Suprapubic skin (tissue), 4 donors: ENCODE results near the gene DDX1. TPM values are rescaled to one million over a fixed set of nuclear protein-coding genes. Genes with fewer than 3 reads are reported as not detected.

Experiments used
- DNase-seq, 2 donors: peaks; one replicate each; pipeline ENCODE4 v3.0.0-alpha.2; 2019; ENCODE audit warnings: low spot score in 2 of 2
- H3K27ac ChIP-seq: fragments of 200-600 bp; sonication (generic); one replicate; pipeline ENCODE4 v1.5.1; 2019
- H3K27me3 ChIP-seq: fragments of 200-600 bp; sonication (generic); one replicate; pipeline ENCODE4 v1.5.1; 2019
- H3K36me3 ChIP-seq: fragments of 200-600 bp; sonication (generic); one replicate; pipeline ENCODE4 v1.5.1; 2019
- H3K4me1 ChIP-seq: fragments of 200-600 bp; sonication (generic); one replicate; pipeline ENCODE4 v1.5.1; 2019
- H3K4me3 ChIP-seq: fragments of 200-600 bp; sonication (generic); one replicate; pipeline ENCODE4 v1.5.1; 2019; ENCODE audit warnings: mild to moderate bottlenecking
- H3K9me3 ChIP-seq: fragments of 200-600 bp; sonication (generic); one replicate; pipeline ENCODE4 v1.5.1; 2019
- CTCF ChIP-seq, 2 donors: fragments of 200-600 bp in 1 of 2; fragments of 450-650 bp in 1 of 2; sonication (generic) in 1 of 2; IDR thresholded peaks; one replicate each; pipeline ENCODE4 v1.5.1; 2016 to 2019; ENCODE audit warnings: antibody characterized with exemption in 2 of 2, mild to moderate bottlenecking in 1 of 2, moderate library complexity in 1 of 2
- EP300 ChIP-seq: sonication (generic); formaldehyde crosslinking; IDR thresholded peaks from one replicate; pipeline ENCODE4 v1.6.1; 2017; ENCODE audit warnings: antibody characterized with exemption
- POLR2A ChIP-seq, 2 donors: fragments of 450-650 bp; IDR thresholded peaks; one replicate each; pipeline ENCODE4 v1.6.1; 2017; ENCODE audit warnings: antibody characterized with exemption in 2 of 2, mild to moderate bottlenecking in 2 of 2, moderate library complexity in 2 of 2
- POLR2AphosphoS5 ChIP-seq, 3 donors: sonication (generic); formaldehyde crosslinking; IDR thresholded peaks; one replicate each; pipeline ENCODE4 v1.6.1; 2017; ENCODE audit warnings: antibody characterized with exemption in 3 of 3
- WGBS: methylation state at CpG from one replicate; pipeline ENCODE4 v1.1.5; 2018; 5-methylcytosine and 5-hydroxymethylcytosine counted together
- total RNA-seq, 4 donors: library from RNA; depleted of rRNA; stranded (reverse); fragments of >200 nt; gene quantifications; one replicate each; pipeline ENCODE4 v1.1.0, GENCODE V29; 2016

Gene DDX1
- total RNA-seq, 4 donors from 2014 or later, result 40.9 to 62.1 (median 51.8) TPM

GRCh38 chr2:15603948-15604347 lies 12.3 kb downstream of the DDX1 start:
- Histone ChIP-seq H3K27ac (no peak overlapping the region), H3K9me3 (no peaks in the 10 kb centered on the region), H3K36me3 (peaks cover 98% of the 10 kb centered on the region), H3K4me3 (no peak overlapping the region), H3K27me3 (no peaks in the 10 kb centered on the region), H3K4me1 (no peaks in the 10 kb centered on the region)
- DNase-seq, result no peak
- 94% methylated on average over 2 of the region's 2 CpGs for WGBS
- TF ChIP-seq POLR2AphosphoS5 (IDR thresholded peaks at IDR 0.05) (no peak), CTCF (IDR thresholded peaks at IDR 0.05) (no peak), EP300 (no peak), POLR2A (IDR thresholded peaks at IDR 0.05) (no peak)

- WGBS, result 67% methylated on average over 1 of the region's 1 CpG
- Histone ChIP-seq H3K27ac (no peak overlapping the region), H3K4me1 (no peaks in the 10 kb centered on the region), H3K36me3 (peaks cover 95% of the 10 kb centered on the region), H3K9me3 (no peaks in the 10 kb centered on the region), H3K27me3 (no peaks in the 10 kb centered on the region), H3K4me3 (no peak overlapping the region)
- DNase-seq, result no peak
- TF ChIP-seq CTCF (IDR thresholded peaks at IDR 0.05) (no peak), EP300 (no peak), POLR2AphosphoS5 (IDR thresholded peaks at IDR 0.05) (no peak), POLR2A (IDR thresholded peaks at IDR 0.05) (no peak)
Measured at GRCh38 chr2:15605721-15606120, 14.1 kb downstream of the DDX1 start.

GRCh38 chr2:15606481-15607441 lies 15.1 kb downstream of the DDX1 start:
- no peak for DNase-seq
- no peaks in the 10 kb centered on the region for H3K4me1 ChIP-seq
- no peaks in the 10 kb centered on the region for H3K27me3 ChIP-seq
- H3K36me3 ChIP-seq, result peaks cover 85% of the 10 kb centered on the region
- no peak overlapping the region for H3K4me3 ChIP-seq
- no peaks in the 10 kb centered on the region for H3K9me3 ChIP-seq
- 89% methylated on average over 8 of the region's 8 CpGs for WGBS
- no peak overlapping the region for H3K27ac ChIP-seq
- TF ChIP-seq POLR2A (IDR thresholded peaks at IDR 0.05), result no peak
- TF ChIP-seq EP300, result no peak
- TF ChIP-seq CTCF (IDR thresholded peaks at IDR 0.05), result no peak
- TF ChIP-seq POLR2AphosphoS5 (IDR thresholded peaks at IDR 0.05), result no peak

GRCh38 chr2:15607709-15608391 lies 16.2 kb downstream of the DDX1 start:
- Histone ChIP-seq H3K9me3 (no peaks in the 10 kb centered on the region), H3K4me1 (no peaks in the 10 kb centered on the region), H3K27ac (no peak overlapping the region), H3K4me3 (no peak overlapping the region), H3K36me3 (peaks cover 75% of the 10 kb centered on the region), H3K27me3 (no peaks in the 10 kb centered on the region)
- DNase-seq, result no peak
- WGBS, result 98% methylated on average over 7 of the region's 7 CpGs
- TF ChIP-seq POLR2A (IDR thresholded peaks at IDR 0.05) (no peak), POLR2AphosphoS5 (IDR thresholded peaks at IDR 0.05) (no peak), EP300 (no peak), CTCF (IDR thresholded peaks at IDR 0.05) (no peak)

- Histone ChIP-seq H3K4me1 (no peaks in the 10 kb centered on the region), H3K27me3 (no peaks in the 10 kb centered on the region), H3K9me3 (no peaks in the 10 kb centered on the region), H3K36me3 (peaks cover 74% of the 10 kb centered on the region), H3K4me3 (no peak overlapping the region), H3K27ac (no peak overlapping the region)
- WGBS, result 88% methylated on average over 4 of the region's 4 CpGs
- TF ChIP-seq POLR2A (IDR thresholded peaks at IDR 0.05), result no peak
- TF ChIP-seq CTCF (IDR thresholded peaks at IDR 0.05), result no peak
- TF ChIP-seq EP300, result no peak
- no peak for TF ChIP-seq POLR2AphosphoS5 (IDR thresholded peaks at IDR 0.05)
- no peak for DNase-seq
Measured at GRCh38 chr2:15608392-15608761, 16.7 kb downstream of the DDX1 start.
